Esophagus squamous epithelium (tissue), 4 donors: ENCODE results near the gene PYM1.

Experiments used
- CTCF ChIP-seq, 6 experiments: fragments of 450-650 bp in 4 of 6; fragments of 200-600 bp in 2 of 6; sonication (generic) in 2 of 6; IDR thresholded peaks; one replicate each; pipeline ENCODE4 v1.5.1; 2016 to 2019; ENCODE audit warnings: antibody characterized with exemption in 6 of 6, mild to moderate bottlenecking in 4 of 6, moderate library complexity in 4 of 6
- POLR2A ChIP-seq, 4 donors: fragments of 450-650 bp; IDR thresholded peaks; one replicate each; pipeline ENCODE4 v1.6.1; 2017; ENCODE audit warnings: antibody characterized with exemption in 4 of 4, mild to moderate bottlenecking in 4 of 4, moderate library complexity in 3 of 4

- no peak for TF ChIP-seq CTCF (IDR thresholded peaks at IDR 0.05)
- no peak for TF ChIP-seq POLR2A (IDR thresholded peaks at IDR 0.05)
Observed at GRCh38 chr12:55908726-55909512, 18.8 kb downstream of the PYM1 start.
